Erythroblast (primary cell): Measurements from ENCODE around the gene HOXD11.

Source experiments
- GATA1 ChIP-seq: IDR thresholded peaks from 2 replicates; pipeline ENCODE4 v1.6.1; 2011; ENCODE audit warnings: low read depth, mild to moderate bottlenecking, control low read depth, low read length, moderate library complexity
- POLR2A ChIP-seq: IDR thresholded peaks from 2 replicates; pipeline ENCODE4 v1.6.1; 2011; ENCODE audit warnings: mild to moderate bottlenecking, low read length

DNA sequence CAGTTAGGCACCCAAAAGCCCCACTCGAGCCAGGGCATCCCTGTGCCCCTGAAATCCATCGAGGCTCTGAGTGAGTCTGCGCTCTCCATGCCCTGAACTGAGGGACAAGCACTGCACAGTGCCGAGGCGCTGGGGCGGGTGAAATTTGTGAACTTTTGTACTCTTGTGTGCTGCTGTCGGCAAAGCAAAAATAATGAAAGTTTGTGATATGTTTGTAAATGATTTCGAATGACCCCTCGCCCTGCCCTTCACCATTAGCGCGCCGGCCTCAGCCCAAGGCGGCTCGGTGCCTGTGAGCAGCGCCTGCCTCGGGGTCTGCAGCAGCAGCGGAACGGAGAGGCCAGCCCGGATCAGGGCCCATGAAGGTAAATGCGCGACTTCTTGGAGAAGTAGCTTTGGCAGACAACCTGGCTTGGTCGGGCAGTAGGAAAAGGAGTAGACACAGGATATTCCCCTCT, 42.4 kb downstream of the HOXD11 start:
- TF ChIP-seq POLR2A (no peak), GATA1 (no peak)
